Measurements from ENCODE around the gene VSIR.

DNA sequence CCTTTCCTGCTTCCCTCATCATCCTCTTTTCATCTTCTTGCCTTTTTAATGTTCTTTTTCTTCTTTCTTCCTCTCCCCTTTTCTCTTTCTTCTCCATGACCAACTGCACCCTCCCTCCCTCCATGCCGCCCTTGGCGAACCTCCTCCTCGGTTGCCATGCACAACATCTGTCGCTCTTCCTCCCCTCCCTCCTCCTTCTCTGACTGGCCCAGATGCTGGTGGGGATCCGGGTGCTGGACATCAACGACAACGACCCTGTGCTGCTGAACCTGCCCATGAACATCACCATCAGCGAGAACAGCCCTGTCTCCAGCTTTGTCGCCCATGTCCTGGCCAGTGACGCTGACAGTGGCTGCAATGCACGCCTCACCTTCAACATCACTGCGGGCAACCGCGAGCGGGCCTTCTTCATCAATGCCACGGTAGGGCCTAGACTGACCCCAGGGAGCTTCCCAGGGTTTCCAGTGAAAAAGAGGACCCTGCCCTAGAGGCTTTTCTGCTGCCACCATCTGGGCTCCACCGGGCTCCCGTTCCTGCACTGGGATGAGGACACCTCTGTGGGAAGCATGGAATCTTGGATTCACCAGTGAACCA, 11.5 kb upstream of the VSIR start:
- TF ChIP-seq, protein P1, sequence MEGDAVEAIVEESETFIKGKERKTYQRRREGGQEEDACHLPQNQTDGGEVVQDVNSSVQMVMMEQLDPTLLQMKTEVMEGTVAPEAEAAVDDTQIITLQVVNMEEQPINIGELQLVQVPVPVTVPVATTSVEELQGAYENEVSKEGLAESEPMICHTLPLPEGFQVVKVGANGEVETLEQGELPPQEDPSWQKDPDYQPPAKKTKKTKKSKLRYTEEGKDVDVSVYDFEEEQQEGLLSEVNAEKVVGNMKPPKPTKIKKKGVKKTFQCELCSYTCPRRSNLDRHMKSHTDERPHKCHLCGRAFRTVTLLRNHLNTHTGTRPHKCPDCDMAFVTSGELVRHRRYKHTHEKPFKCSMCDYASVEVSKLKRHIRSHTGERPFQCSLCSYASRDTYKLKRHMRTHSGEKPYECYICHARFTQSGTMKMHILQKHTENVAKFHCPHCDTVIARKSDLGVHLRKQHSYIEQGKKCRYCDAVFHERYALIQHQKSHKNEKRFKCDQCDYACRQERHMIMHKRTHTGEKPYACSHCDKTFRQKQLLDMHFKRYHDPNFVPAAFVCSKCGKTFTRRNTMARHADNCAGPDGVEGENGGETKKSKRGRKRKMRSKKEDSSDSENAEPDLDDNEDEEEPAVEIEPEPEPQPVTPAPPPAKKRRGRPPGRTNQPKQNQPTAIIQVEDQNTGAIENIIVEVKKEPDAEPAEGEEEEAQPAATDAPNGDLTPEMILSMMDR (IDR thresholded peaks at IDR 0.05), result no peak
- TF ChIP-seq POLR2A (IDR thresholded peaks at IDR 0.05), result no peak
